IPS DF 4.7 (cell line): ENCODE data around the gene FHOD3.

ENCODE experiments used
- DNase-seq: peaks from one replicate; pipeline ENCODE4 v3.0.0-alpha.2; 2013; ENCODE audit warnings: low spot score; ENCODE audit errors: extremely low read depth

Gene FHOD3

GRCh38 chr18:36819621-36820020, 522.1 kb downstream of the FHOD3 start:
- DNase-seq = no peak

- no peak for DNase-seq
Measured at GRCh38 chr18:36821681-36822080, 524.2 kb downstream of the FHOD3 start.

GRCh38 chr18:36825526-36825925, 528.0 kb downstream of the FHOD3 start:
- no peak for DNase-seq

- DNase-seq = no peak
Measured at GRCh38 chr18:36826556-36826955, 529.0 kb downstream of the FHOD3 start.

GRCh38 chr18:36828157-36828629, 530.7 kb downstream of the FHOD3 start:
- DNase-seq = no peak

- DNase-seq = no peak
Measured at GRCh38 chr18:36828630-36829361, 531.3 kb downstream of the FHOD3 start, which contains the start of the genes KIAA1328 and TPGS2. KIAA1328 (plus strand) TSS chr18:36829127; CDS start chr18:36829139, 12 bp downstream. TPGS2 (minus strand) TSS chr18:36829002; CDS start chr18:36828767, 235 bp downstream.
